K562 (cell line): ENCODE results near the gene GRIK1. TPM values are rescaled to one million over a fixed set of nuclear protein-coding genes. Genes with fewer than 3 reads are reported as not detected.

Source experiments
- ATAC-seq: fragments of 200-7000 bp; cut with Tn5 transposase; 3 replicates; pipeline ENCODE4 v1.9.1; 2020; ENCODE audit warnings: moderate library complexity
- BruUV-seq: library from RNA; stranded (reverse); fragments of 400-500 nt; replicated peaks from 2 replicates; lab custom pipeline; 2021; lab: Mats Ljungman, UMichigan
- CTCF ChIA-PET: fragments of 300-600 bp; formaldehyde crosslinking; extraction: SDS; loops from one replicate; lab custom pipeline; 2021; ENCODE audit warnings: low intra/inter-chr PET ratio; lab: Yijun Ruan, JAX
- POLR2A ChIA-PET: fragments of 300-600, 350-650 bp; sonication (Branson Sonifier 250); formaldehyde crosslinking; extraction: SDS; loops from one replicate; lab custom pipeline; 2021; ENCODE audit warnings: antibody characterized with exemption, inconsistent platforms; lab: Yijun Ruan, JAX
- DNase-seq, 4 experiments: peaks; one replicate each; pipeline versions ENCODE4 v3.0.0 to v3.0.0-alpha.2; 2011 to 2018; ENCODE audit warnings: low spot score in 3 of 4, mixed read lengths in 3 of 4; ENCODE audit errors: extremely low read depth in 1 of 4
- FAIRE-seq: peaks from 2 replicates; lab custom pipeline; 2011; peaks lifted over from hg19 to GRCh38; lab: Jason Lieb, UNC
- H2AFZ ChIP-seq: 2 replicates; pipeline ENCODE4 v1.6.0; 2011; ENCODE audit warnings: low read depth, low read length, control low read depth, inconsistent platforms
- H3K27ac ChIP-seq: fragments of 200-600 bp; 3 replicates; pipeline ENCODE4 v1.8.0; 2011; ENCODE audit warnings: low read depth, mild to moderate bottlenecking, control low read depth, inconsistent platforms, low read length, moderate library complexity, mixed read lengths; ENCODE audit errors: extremely low read depth
- H3K27me3 ChIP-seq, 2 experiments: fragments of 300-600 bp in 1 of 2; 2 replicates in 1 of 2; 3 replicates in 1 of 2; pipeline versions ENCODE4 v1.6.0 to v1.8.0; 2011; ENCODE audit warnings: inconsistent platforms in 2 of 2, low read length in 2 of 2, mild to moderate bottlenecking in 1 of 2, mixed read lengths in 1 of 2, moderate library complexity in 1 of 2; ENCODE audit not compliant: control insufficient read depth in 2 of 2, insufficient read depth in 2 of 2
- H3K36me3 ChIP-seq: fragments of 300-600 bp; 3 replicates; pipeline ENCODE4 v1.8.0; 2011; ENCODE audit warnings: mild to moderate bottlenecking, low read length, inconsistent platforms; ENCODE audit not compliant: control insufficient read depth, insufficient read depth
- H3K4me1 ChIP-seq, 2 experiments: fragments of 200-600 bp in 1 of 2; replicated peaks in 1 of 2; 2 replicates in 1 of 2; 3 replicates in 1 of 2; pipeline versions ENCODE4 v1.5.1 to v1.8.0; 2011; ENCODE audit warnings: inconsistent platforms in 2 of 2, low read length in 2 of 2, mild to moderate bottlenecking in 1 of 2, mixed read lengths in 1 of 2, moderate library complexity in 1 of 2; ENCODE audit not compliant: control insufficient read depth in 2 of 2, insufficient read depth in 2 of 2
- H3K4me2 ChIP-seq: 2 replicates; pipeline ENCODE4 v1.6.1; 2011; ENCODE audit warnings: low read length, control low read depth, inconsistent platforms, mixed read lengths; ENCODE audit not compliant: insufficient read depth
- H3K4me3 ChIP-seq: fragments of 200-600 bp; sonication (generic), shearing (Covaris generic); 2 replicates; pipeline ENCODE4 v1.5.1; 2016; ENCODE audit warnings: control low read depth, inconsistent platforms
- H3K79me2 ChIP-seq: fragments of 200-600 bp; 3 replicates; pipeline ENCODE4 v1.8.0; 2011; ENCODE audit warnings: low read length, inconsistent platforms; ENCODE audit not compliant: control insufficient read depth, insufficient read depth
- H3K9ac ChIP-seq, 2 experiments: 2 replicates each; pipeline versions ENCODE4 v1.6.0 to v1.6.1; 2011; ENCODE audit warnings: low read depth in 2 of 2, low read length in 2 of 2, control low read depth in 1 of 2, inconsistent platforms in 1 of 2, mild to moderate bottlenecking in 1 of 2, mixed read lengths in 1 of 2; ENCODE audit not compliant: insufficient read depth in 1 of 2
- H3K9me1 ChIP-seq: one replicate; pipeline ENCODE4 v1.6.0; 2011; ENCODE audit warnings: inconsistent platforms, mild to moderate bottlenecking, low read length, moderate library complexity; ENCODE audit not compliant: control insufficient read depth, insufficient read depth
- H3K9me3 ChIP-seq: replicated peaks from 2 replicates; pipeline ENCODE4 v1.5.1; 2011; ENCODE audit warnings: low read depth, low read length, inconsistent platforms; ENCODE audit not compliant: control insufficient read depth, insufficient read depth
- H4K20me1 ChIP-seq: replicated peaks from 2 replicates; pipeline ENCODE4 v1.6.1; 2011; ENCODE audit warnings: low read length, inconsistent platforms, mixed read lengths; ENCODE audit not compliant: control insufficient read depth, insufficient read depth
- ARID2 ChIP-seq: fragments of 450-650 bp; IDR thresholded peaks from 2 replicates; pipeline ENCODE4 v1.6.1; 2017; ENCODE audit warnings: antibody characterized with exemption, mild to moderate bottlenecking
- CCAR2 ChIP-seq: fragments of 200-400 bp; formaldehyde crosslinking; IDR thresholded peaks from 2 replicates; pipeline ENCODE4 v1.6.1; 2017; ENCODE audit warnings: mild to moderate bottlenecking, low read depth, low read length
- KDM5B ChIP-seq: fragments of 200-600 bp; sonication (generic); IDR thresholded peaks from 2 replicates; pipeline ENCODE4 v1.6.1; 2012; ENCODE audit warnings: low read depth, mild to moderate bottlenecking, moderate library complexity, low read length, control low read depth, inconsistent platforms; ENCODE audit not compliant: insufficient replicate concordance
- NCOA2 ChIP-seq, 2 experiments: fragments of 450-650 bp; IDR thresholded peaks; 2 replicates each; pipeline ENCODE4 v1.6.1; 2018; ENCODE audit warnings: mild to moderate bottlenecking in 2 of 2, moderate library complexity in 1 of 2; ENCODE audit not compliant: partially characterized antibody in 2 of 2
- NCOA4 ChIP-seq: fragments of 450-650 bp; IDR thresholded peaks from 2 replicates; pipeline ENCODE4 v1.6.1; 2018; ENCODE audit warnings: mild to moderate bottlenecking; ENCODE audit not compliant: partially characterized antibody
- NFE2L1 ChIP-seq: fragments of 450-650 bp; IDR thresholded peaks from 2 replicates; pipeline ENCODE4 v1.6.1; 2016; ENCODE audit warnings: missing genetic modification characterization, low read depth, mild to moderate bottlenecking, missing compliant biosample characterization, moderate library complexity, borderline replicate concordance
- RAD21 ChIP-seq, 2 experiments: fragments of 250-450 bp in 1 of 2; fragments of 450-650 bp in 1 of 2; sonication (Bioruptor Pico) in 1 of 2; formaldehyde crosslinking in 1 of 2; IDR thresholded peaks in 1 of 2; conservative IDR thresholded peaks in 1 of 2; 2 replicates each; pipeline versions ENCODE4 v1.4.0 to v1.8.0; 2020 to 2022; ENCODE audit warnings: mild to moderate bottlenecking in 2 of 2, moderate library complexity in 1 of 2
- SMAD2 ChIP-seq: fragments of 150-350 bp; IDR thresholded peaks from 2 replicates; pipeline ENCODE4 v1.6.1; 2014; ENCODE audit warnings: low read depth, mild to moderate bottlenecking, low read length
- TBL1XR1 ChIP-seq, 2 experiments: IDR thresholded peaks; 2 replicates each; pipeline ENCODE4 v1.6.1; 2012; ENCODE audit warnings: improper control_type of control experiment in 2 of 2, low read length in 2 of 2, mild to moderate bottlenecking in 1 of 2
- TCF7 ChIP-seq: sonication (generic); IDR thresholded peaks from 2 replicates; pipeline ENCODE4 v1.6.1; 2016; ENCODE audit warnings: antibody characterized with exemption, borderline replicate concordance
- ZNF76 ChIP-seq: fragments of 250-450 bp; sonication (Bioruptor Pico); IDR thresholded peaks from 2 replicates; pipeline ENCODE4 v1.4.0; 2020; ENCODE audit warnings: mild to moderate bottlenecking, moderate library complexity, borderline replicate concordance
- ZSCAN29 ChIP-seq: fragments of 450-650 bp; IDR thresholded peaks from 2 replicates; pipeline ENCODE4 v1.6.1; 2017
- WGBS: fragments of 100-300 bp; shearing (Covaris generic); methylation state at CpG from one replicate; pipeline ENCODE4 v1.1.6; 2016; ENCODE audit warnings: low coverage, mixed read lengths; ENCODE audit not compliant: insufficient coverage; ENCODE audit errors: missing lambda C conversion rate; 5-methylcytosine and 5-hydroxymethylcytosine counted together
- in situ Hi-C: fragments of 300-500 bp; cut with MboI; formaldehyde crosslinking; loops from 4 replicates; pipeline ENCODE4 v1.15.0; 2018; ENCODE audit warnings: inconsistent platforms, mixed read lengths
- intact Hi-C: fragments of 100-400 bp; cut with micrococcal nuclease; formaldehyde crosslinking; loops from 2 replicates; pipeline ENCODE4 v1.14.2; 2022
- polyA plus RNA-seq, 8 experiments: library from polyadenylated mRNA; depleted of rRNA in 4 of 8; stranded (reverse) in 5 of 8; unstranded in 3 of 8; fragments of >200 nt; fragmentation: Nextera tagmentation in 2 of 8; fragmentation: Illumina TruSeq in 1 of 8; extraction: Ambion mirVana in 2 of 8; extraction: Trizol in 1 of 8; gene quantifications; 2 replicates each; pipeline versions ENCODE4 v1.2.1 to v1.2.3, GENCODE V29; 2011 to 2014; ENCODE audit warnings: inconsistent platforms in 1 of 8, missing spikeins in 1 of 8
- total RNA-seq, 7 experiments: library from RNA; depleted of rRNA in 6 of 7; stranded (reverse); fragments of >200 nt in 6 of 7; fragmentation: Illumina TruSeq in 2 of 7; extraction: Trizol in 2 of 7; gene quantifications; 2 replicates each; pipeline versions ENCODE4 v1.2.1 to v1.2.3, GENCODE V29; 2011 to 2021; ENCODE audit warnings: low replicate concordance in 1 of 7
- TF ChIP-seq, protein P1 (sequence below): fragments of 450-650 bp; IDR thresholded peaks from one replicate; pipeline ENCODE4 v1.6.1; 2018; ENCODE audit warnings: mild to moderate bottlenecking, moderate library complexity; ENCODE audit not compliant: partially characterized antibody
- TF ChIP-seq, protein P2 (sequence below): fragments of 450-650 bp; IDR thresholded peaks from 2 replicates; pipeline ENCODE4 v1.6.1; 2016; ENCODE audit warnings: borderline replicate concordance
- TF ChIP-seq, protein P3 (sequence below), 2 experiments: fragments of 450-650 bp; IDR thresholded peaks; 2 replicates each; pipeline ENCODE4 v1.6.1; 2018; ENCODE audit warnings: mild to moderate bottlenecking in 2 of 2, low read depth in 1 of 2; ENCODE audit not compliant: partially characterized antibody in 2 of 2

GRIK1 gene
- total and polyA plus RNA-seq, 9 of the 15 experiments (the other 6 are each of a cell fraction or from before 2014, with no cell fraction given): 0.17 to 2.8 (median 0.53) TPM

DNA sequence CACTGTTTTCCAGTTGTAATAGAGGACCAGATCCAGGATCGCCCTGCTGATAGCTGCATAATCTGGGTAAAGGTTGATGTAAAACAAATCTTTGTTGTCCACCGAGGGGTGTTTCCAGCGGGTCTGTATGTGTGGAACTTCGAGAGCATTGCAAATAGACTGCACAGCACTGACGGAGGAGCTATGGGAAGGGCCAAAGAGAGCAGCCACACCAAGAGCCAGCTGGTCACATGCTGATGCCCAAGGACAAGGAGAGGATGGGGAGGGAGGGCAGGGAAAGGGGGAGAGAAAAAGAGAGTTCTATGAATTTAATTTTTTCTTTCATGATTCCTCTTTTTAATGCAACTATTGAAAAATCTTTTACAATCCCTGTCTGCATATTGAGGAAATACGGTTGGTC lies 250.0 kb downstream of the GRIK1 start:
- no peaks in the 10 kb centered on the region for H3K36me3 ChIP-seq
- DNase-seq (no peak), FAIRE-seq (no peak), ATAC-seq (no peak; the same call in 2 of the 3 replicates)
- H3K9me1 ChIP-seq: no peaks in the 10 kb centered on the region
- H3K4me2 ChIP-seq: no peak overlapping the region
- intact Hi-C loops (no loop called here), in situ Hi-C loops (no loop called here)
- no peak overlapping the region for H3K4me3 ChIP-seq
- BruUV-seq: no TSS peak
- H3K9me3 ChIP-seq: no peaks in the 10 kb centered on the region
- no peaks in the 10 kb centered on the region for H4K20me1 ChIP-seq
- H2AFZ ChIP-seq: peak overlapping the region; percentile 50
- H3K27ac ChIP-seq: no peak overlapping the region
- H3K27me3 ChIP-seq: no peaks in the 10 kb centered on the region
- CTCF ChIA-PET: interaction anchor here (0.6 kb wide), 1 partner anchor 84 kb away, joined by 5 read pairs; no protein-coding TSS in a partner anchor
- POLR2A ChIA-PET: interaction anchor here (1.0 kb wide), 1 partner anchor 23 kb away, joined by 3 read pairs; no protein-coding TSS in a partner anchor
- 53% methylated on average over 6 of the region's 6 CpGs for WGBS
- H3K4me1 ChIP-seq: peaks cover 0 to 8% of the 10 kb centered on the region in 2 experiments; a peak in 2 of 5 replicates
- no peaks in the 10 kb centered on the region for H3K79me2 ChIP-seq
- no peak overlapping the region for H3K9ac ChIP-seq
- TF ChIP-seq SMAD2: no peak
- TF ChIP-seq ARID2: no peak
- no peak for TF ChIP-seq NCOA4
- no peak for TF ChIP-seq NFE2L1 (tag)
- TF ChIP-seq ZSCAN29: no peak
- no peak for TF ChIP-seq TBL1XR1 (IDR thresholded peaks at IDR 0.05; ENCODE audit: low read length in 2 of 2)
- no peak for TF ChIP-seq NCOA2 (IDR thresholded peaks at IDR 0.05; ENCODE audit: partially characterized antibody in 2 of 2)
- no peak for TF ChIP-seq RAD21 (CRISPR knock-in tag; conservative IDR thresholded peaks at IDR 0.05 in 1 of 2, IDR thresholded peaks at IDR 0.05 in 1 of 2)
- TF ChIP-seq, protein P1, sequence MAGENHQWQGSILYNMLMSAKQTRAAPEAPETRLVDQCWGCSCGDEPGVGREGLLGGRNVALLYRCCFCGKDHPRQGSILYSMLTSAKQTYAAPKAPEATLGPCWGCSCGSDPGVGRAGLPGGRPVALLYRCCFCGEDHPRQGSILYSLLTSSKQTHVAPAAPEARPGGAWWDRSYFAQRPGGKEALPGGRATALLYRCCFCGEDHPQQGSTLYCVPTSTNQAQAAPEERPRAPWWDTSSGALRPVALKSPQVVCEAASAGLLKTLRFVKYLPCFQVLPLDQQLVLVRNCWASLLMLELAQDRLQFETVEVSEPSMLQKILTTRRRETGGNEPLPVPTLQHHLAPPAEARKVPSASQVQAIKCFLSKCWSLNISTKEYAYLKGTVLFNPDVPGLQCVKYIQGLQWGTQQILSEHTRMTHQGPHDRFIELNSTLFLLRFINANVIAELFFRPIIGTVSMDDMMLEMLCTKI: no peak
- TF ChIP-seq, protein P2, sequence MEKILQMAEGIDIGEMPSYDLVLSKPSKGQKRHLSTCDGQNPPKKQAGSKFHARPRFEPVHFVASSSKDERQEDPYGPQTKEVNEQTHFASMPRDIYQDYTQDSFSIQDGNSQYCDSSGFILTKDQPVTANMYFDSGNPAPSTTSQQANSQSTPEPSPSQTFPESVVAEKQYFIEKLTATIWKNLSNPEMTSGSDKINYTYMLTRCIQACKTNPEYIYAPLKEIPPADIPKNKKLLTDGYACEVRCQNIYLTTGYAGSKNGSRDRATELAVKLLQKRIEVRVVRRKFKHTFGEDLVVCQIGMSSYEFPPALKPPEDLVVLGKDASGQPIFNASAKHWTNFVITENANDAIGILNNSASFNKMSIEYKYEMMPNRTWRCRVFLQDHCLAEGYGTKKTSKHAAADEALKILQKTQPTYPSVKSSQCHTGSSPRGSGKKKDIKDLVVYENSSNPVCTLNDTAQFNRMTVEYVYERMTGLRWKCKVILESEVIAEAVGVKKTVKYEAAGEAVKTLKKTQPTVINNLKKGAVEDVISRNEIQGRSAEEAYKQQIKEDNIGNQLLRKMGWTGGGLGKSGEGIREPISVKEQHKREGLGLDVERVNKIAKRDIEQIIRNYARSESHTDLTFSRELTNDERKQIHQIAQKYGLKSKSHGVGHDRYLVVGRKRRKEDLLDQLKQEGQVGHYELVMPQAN: no peak
- TF ChIP-seq ZNF76 (CRISPR knock-in tag): no peak
- no peak for TF ChIP-seq KDM5B
- no peak for TF ChIP-seq TCF7
- TF ChIP-seq, protein P3, sequence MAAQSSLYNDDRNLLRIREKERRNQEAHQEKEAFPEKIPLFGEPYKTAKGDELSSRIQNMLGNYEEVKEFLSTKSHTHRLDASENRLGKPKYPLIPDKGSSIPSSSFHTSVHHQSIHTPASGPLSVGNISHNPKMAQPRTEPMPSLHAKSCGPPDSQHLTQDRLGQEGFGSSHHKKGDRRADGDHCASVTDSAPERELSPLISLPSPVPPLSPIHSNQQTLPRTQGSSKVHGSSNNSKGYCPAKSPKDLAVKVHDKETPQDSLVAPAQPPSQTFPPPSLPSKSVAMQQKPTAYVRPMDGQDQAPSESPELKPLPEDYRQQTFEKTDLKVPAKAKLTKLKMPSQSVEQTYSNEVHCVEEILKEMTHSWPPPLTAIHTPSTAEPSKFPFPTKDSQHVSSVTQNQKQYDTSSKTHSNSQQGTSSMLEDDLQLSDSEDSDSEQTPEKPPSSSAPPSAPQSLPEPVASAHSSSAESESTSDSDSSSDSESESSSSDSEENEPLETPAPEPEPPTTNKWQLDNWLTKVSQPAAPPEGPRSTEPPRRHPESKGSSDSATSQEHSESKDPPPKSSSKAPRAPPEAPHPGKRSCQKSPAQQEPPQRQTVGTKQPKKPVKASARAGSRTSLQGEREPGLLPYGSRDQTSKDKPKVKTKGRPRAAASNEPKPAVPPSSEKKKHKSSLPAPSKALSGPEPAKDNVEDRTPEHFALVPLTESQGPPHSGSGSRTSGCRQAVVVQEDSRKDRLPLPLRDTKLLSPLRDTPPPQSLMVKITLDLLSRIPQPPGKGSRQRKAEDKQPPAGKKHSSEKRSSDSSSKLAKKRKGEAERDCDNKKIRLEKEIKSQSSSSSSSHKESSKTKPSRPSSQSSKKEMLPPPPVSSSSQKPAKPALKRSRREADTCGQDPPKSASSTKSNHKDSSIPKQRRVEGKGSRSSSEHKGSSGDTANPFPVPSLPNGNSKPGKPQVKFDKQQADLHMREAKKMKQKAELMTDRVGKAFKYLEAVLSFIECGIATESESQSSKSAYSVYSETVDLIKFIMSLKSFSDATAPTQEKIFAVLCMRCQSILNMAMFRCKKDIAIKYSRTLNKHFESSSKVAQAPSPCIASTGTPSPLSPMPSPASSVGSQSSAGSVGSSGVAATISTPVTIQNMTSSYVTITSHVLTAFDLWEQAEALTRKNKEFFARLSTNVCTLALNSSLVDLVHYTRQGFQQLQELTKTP (IDR thresholded peaks at IDR 0.05; ENCODE audit: low read depth in 1 of 2, partially characterized antibody in 2 of 2): no peak
- no peak for TF ChIP-seq CCAR2
